Ammon's horn (tissue), 1 donor: ENCODE results near the gene P2RX4.
A peak's percentile ranks its signal among the peaks of the same experiment; 100 is the strongest.
"Not testable (repeated sequence)": the region's sequence is repeated elsewhere in the genome, so short reads cannot be mapped to it uniquely, and the experiment has no call there.

Experiments used
- DNase-seq: peaks from one replicate; pipeline ENCODE4 v3.0.0-alpha.2; 2016; ENCODE audit warnings: low spot score

The P2RX4 gene

GRCh38 chr12:121209624-121210572 is at the start of gene P2RX4:
P2RX4 (plus strand) TSS chr12:121210129; CDS start chr12:121210165, 36 bp downstream.
- peak; percentile 90 for DNase-seq

GRCh38 chr12:121162384-121162783 is 47.5 kb upstream of the P2RX4 start:
- no peak for DNase-seq

- no peak for DNase-seq
Measured at GRCh38 chr12:121162985-121163384, 46.9 kb upstream of the P2RX4 start.

- not testable (repeated sequence) for DNase-seq
Measured at GRCh38 chr12:121164839-121165238, 45.1 kb upstream of the P2RX4 start.

- no peak for DNase-seq
Measured at GRCh38 chr12:121165316-121165715, 44.6 kb upstream of the P2RX4 start.

- DNase-seq, result no peak
Measured at GRCh38 chr12:121166356-121166755, 43.6 kb upstream of the P2RX4 start.

- DNase-seq, result no peak
Measured at GRCh38 chr12:121167232-121167820, 42.6 kb upstream of the P2RX4 start.

GRCh38 chr12:121167951-121168350 is 42.0 kb upstream of the P2RX4 start:
- DNase-seq, result no peak

- DNase-seq, result no peak
Measured at GRCh38 chr12:121170151-121170550, 39.8 kb upstream of the P2RX4 start.

GRCh38 chr12:121170611-121171260 is 39.2 kb upstream of the P2RX4 start:
- DNase-seq, result no peak

- no peak for DNase-seq
Measured at GRCh38 chr12:121172145-121172544, 37.8 kb upstream of the P2RX4 start.

GRCh38 chr12:121175383-121176119 is 34.4 kb upstream of the P2RX4 start:
- DNase-seq, result peak; percentile 77

GRCh38 chr12:121176826-121177529 is 33.0 kb upstream of the P2RX4 start:
- DNase-seq, result no peak

- DNase-seq, result no peak
Measured at GRCh38 chr12:121181181-121181580, 28.7 kb upstream of the P2RX4 start.

GRCh38 chr12:121182222-121182893 is 27.6 kb upstream of the P2RX4 start:
- no peak for DNase-seq

GRCh38 chr12:121184425-121184824 is 25.5 kb upstream of the P2RX4 start:
- no peak for DNase-seq

- peak; percentile 47 for DNase-seq
Measured at GRCh38 chr12:121184984-121185889, 24.7 kb upstream of the P2RX4 start.

- DNase-seq, result no peak
Measured at GRCh38 chr12:121186826-121187225, 23.1 kb upstream of the P2RX4 start.

GRCh38 chr12:121187501-121187900 is 22.4 kb upstream of the P2RX4 start:
- no peak for DNase-seq

- no peak for DNase-seq
Measured at GRCh38 chr12:121188227-121188626, 21.7 kb upstream of the P2RX4 start.
